Measurements from ENCODE around the gene SLC24A4.

SLC24A4 gene

GRCh38 chr14:92473261-92473968, 150.4 kb downstream of the SLC24A4 start:
- no peak for DNase-seq (ENCODE audit: low read depth in 1 of 2, low spot score in 1 of 2)

GRCh38 chr14:92473969-92474535, 151.1 kb downstream of the SLC24A4 start:
- no peak for DNase-seq (ENCODE audit: low read depth in 1 of 2, low spot score in 1 of 2)

- no peak for DNase-seq (ENCODE audit: low read depth in 1 of 2, low spot score in 1 of 2)
Measured at GRCh38 chr14:92475037-92475436, 152.1 kb downstream of the SLC24A4 start.

- no peak for DNase-seq (ENCODE audit: low read depth in 1 of 2, low spot score in 1 of 2)
Measured at GRCh38 chr14:92475451-92476187, 152.7 kb downstream of the SLC24A4 start.

DNA sequence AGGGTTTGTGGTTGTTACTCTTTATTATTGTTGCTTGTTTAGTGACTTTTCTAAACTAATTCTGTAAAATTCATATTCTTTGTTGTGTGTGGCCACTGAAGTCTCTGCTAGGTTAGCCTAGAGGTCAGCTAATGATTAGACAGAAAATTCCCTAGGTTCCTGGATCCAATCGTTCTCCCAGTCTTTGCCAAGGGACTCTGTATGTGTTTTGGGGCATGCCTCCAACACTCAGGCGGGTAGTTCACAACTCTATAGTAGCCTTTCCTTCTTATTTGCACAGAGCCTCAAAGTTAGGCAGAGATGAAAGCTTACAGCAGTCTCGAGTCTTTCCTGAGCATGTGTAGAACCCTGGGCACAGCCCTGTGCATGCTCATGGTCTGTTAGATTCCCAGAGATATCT, 157.9 kb downstream of the SLC24A4 start:
- no peak for DNase-seq (ENCODE audit: low read depth in 1 of 2, low spot score in 1 of 2)

GRCh38 chr14:92481386-92481785, 158.4 kb downstream of the SLC24A4 start:
- DNase-seq (ENCODE audit: low read depth in 1 of 2, low spot score in 1 of 2), result no peak

- DNase-seq (ENCODE audit: low read depth in 1 of 2, low spot score in 1 of 2), result no peak
Measured at GRCh38 chr14:92481811-92482555, 159.0 kb downstream of the SLC24A4 start.

DNA sequence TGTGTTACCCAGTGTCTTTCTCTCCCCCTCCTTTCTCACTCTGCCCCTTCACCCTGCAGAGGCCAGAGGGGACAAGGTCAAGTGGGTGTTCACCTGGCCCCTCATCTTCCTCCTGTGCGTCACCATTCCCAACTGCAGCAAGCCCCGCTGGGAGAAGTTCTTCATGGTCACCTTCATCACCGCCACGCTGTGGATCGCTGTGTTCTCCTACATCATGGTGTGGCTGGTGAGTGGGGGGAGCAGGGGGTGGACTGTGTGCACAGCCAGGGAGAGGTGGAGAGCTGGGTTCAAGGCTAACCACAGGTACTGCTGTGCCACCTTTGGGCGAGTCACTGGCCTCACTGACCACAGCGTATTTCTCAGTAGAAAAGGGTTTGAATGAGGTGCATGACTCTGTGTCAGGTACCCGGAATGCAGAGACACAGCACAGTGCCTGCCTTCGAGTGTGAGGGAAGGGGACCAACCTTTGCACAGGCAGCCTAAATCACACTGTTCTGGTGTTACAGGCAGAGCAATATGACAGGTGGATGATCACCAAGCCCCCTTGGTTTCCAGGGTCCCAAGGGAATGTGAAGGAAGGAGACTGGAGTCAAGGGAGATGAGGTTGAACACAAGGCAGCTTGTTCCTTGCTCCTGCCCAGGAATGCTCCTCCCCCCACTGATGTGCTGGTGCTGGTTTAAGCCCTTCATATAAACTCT, 159.8 kb downstream of the SLC24A4 start:
- no peak for DNase-seq (ENCODE audit: low read depth in 1 of 2, low spot score in 1 of 2)

- DNase-seq (ENCODE audit: low read depth in 1 of 2, low spot score in 1 of 2), result no peak
Measured at GRCh38 chr14:92484132-92484823, 161.3 kb downstream of the SLC24A4 start.

DNA sequence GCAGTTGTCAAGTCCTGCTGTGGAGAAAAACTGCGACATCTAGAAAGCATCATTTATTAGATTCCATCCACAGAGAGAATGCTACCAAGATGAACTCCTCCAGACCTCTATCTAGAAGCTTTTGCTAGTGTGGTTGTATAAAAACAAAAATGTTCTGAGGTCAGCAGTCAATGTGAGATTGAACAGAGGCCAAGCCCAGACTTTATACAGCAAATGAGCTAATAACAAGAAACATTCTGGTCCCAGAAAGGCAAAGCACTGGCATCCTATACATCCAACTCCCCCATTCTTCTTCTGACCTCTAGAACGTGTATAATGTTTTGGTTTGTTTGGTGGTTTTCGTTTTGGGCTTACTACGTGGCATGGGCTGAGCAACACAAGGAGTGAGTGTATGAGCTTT, 163.9 kb downstream of the SLC24A4 start:
- no peak for DNase-seq (ENCODE audit: low read depth in 1 of 2, low spot score in 1 of 2)

- no peak for DNase-seq (ENCODE audit: low read depth in 1 of 2, low spot score in 1 of 2)
Measured at GRCh38 chr14:92487513-92488133, 164.7 kb downstream of the SLC24A4 start.

DNA sequence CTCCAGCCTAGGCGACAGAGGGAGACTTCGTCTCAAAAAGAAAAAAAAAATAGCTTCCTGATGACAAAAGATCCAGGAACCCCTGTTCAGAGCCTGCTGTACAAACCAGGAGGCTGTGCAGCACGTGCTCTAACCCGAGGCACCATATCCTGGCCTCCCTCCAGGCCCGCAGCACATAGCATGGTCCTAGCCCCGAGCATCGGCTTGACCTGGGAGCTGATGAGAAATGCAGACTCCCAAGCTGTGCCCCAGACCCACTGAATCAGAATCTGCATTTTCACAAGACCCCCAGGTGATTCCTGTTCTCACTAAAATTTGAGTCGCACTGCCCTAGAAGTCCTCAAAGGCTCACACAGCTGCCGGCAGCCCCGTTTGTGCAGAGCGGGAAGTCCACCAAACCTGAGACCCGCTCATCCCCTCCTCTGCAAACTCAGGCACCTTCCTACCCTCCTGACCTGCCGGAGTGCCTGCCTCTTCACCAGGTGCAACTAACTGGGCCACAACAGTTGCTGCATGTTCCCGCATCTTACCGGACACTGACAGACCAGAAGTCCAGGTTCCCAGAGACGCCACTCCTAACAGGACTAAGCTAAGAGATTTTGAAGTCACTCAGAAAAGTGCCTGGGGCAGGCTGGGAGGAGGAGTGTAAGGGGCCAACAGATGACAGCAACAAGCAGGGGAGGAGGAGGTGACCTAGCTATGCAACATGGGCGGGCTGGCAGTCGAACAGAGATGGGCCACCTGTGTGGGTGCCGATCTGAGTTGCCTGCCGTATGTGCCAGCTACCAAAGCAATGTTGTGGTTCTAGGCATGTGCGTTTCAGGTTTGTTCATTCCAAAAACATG, 166.7 kb downstream of the SLC24A4 start:
- no peak for DNase-seq (ENCODE audit: low read depth in 1 of 2, low spot score in 1 of 2)

GRCh38 chr14:92490239-92490959, 167.4 kb downstream of the SLC24A4 start:
- no peak for DNase-seq (ENCODE audit: low read depth in 1 of 2, low spot score in 1 of 2)

GRCh38 chr14:92491782-92492181, 168.8 kb downstream of the SLC24A4 start:
- no peak for DNase-seq (ENCODE audit: low read depth in 1 of 2, low spot score in 1 of 2)

- DNase-seq (ENCODE audit: low read depth in 1 of 2, low spot score in 1 of 2), result no peak
Measured at GRCh38 chr14:92492258-92492657, 169.3 kb downstream of the SLC24A4 start.

GRCh38 chr14:92493024-92493423, 170.1 kb downstream of the SLC24A4 start:
- no peak for DNase-seq (ENCODE audit: low read depth in 1 of 2, low spot score in 1 of 2)

DNA sequence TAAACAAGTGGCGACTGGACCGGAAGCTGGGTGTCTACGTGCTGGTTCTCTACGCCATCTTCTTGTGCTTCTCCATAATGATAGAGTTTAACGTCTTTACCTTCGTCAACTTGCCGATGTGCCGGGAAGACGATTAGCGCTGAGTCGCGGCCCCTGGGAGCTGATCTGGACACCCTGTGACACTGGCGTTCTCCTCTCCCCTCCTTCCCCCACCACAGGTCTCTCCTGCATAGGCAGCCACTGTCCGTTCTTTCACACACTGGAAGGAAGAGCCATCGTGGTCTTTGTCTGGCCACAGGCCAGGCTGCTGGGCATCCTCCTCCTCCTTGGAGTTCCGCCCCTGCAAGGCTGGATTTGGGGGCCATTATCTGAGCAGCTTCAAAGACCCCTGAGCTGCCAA, 170.5 kb downstream of the SLC24A4 start:
- no peak for DNase-seq (ENCODE audit: low read depth in 1 of 2, low spot score in 1 of 2)

GRCh38 chr14:92494512-92494911, 171.5 kb downstream of the SLC24A4 start:
- DNase-seq (ENCODE audit: low read depth in 1 of 2, low spot score in 1 of 2), result no peak

All from stimulated activated CD4-positive, alpha-beta T cell treated with anti-CD3 and anti-CD28 coated beads, Interleukin-15, amount 100 ng/mL, for 1 hour (primary cell).